GM18519 (cell line): ENCODE measurements around the gene ZNF462.
"Not testable (repeated sequence)": the region's sequence is repeated elsewhere in the genome, so short reads cannot be mapped to it uniquely, and the experiment has no call there.

Experiments used
- ATAC-seq: cut with Tn5 transposase; IDR thresholded peaks from one replicate; pipeline ENCODE4 v1.9.1; 2021; ENCODE audit warnings: mild to moderate bottlenecking, moderate library complexity; ENCODE audit not compliant: unreplicated experiment, low FRiP score

Gene ZNF462

DNA sequence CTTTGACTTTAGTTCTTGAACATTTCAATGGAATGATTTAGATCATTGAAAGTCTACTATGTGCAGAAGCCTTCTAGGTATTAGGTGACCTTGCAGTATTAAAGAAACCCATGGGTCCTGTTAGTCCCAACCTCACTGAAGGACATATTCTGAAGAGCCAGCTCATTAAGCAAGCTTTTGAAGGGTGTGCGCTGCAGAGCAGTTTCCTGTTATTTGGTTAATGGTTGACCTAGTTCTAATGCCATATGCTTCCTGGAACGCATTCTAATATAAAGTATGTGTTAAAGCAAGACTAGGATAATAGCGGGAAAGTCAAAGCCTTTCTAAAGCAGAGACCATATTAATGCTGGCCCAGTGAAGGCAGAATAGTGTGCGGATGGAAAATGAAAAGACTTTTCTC lies 20.1 kb downstream of the ZNF462 start:
- no peak for ATAC-seq

- no peak for ATAC-seq
Observed at GRCh38 chr9:106883626-106884190, 20.7 kb downstream of the ZNF462 start.

DNA sequence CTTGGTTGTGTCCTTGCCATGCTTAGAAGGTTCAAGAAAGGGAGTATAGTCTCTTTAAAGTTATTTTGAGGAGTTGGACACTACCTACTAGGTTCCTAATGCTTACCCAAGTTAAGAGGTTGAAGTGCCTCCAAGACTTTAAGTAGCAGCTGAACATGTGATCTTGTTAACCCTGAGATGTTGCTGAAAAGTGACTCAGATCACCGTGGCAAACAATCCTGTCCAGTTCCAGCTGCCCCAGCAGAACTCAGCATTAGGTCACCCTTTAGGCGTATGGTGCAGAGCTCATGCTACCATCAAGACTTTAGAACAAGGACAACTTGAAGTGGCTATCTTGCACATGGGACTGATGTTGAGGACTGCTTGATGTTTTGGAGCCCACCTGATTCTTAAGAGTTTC lies 22.5 kb downstream of the ZNF462 start:
- ATAC-seq = no peak

GRCh38 chr9:106886111-106887046 lies 23.4 kb downstream of the ZNF462 start:
- no peak for ATAC-seq

DNA sequence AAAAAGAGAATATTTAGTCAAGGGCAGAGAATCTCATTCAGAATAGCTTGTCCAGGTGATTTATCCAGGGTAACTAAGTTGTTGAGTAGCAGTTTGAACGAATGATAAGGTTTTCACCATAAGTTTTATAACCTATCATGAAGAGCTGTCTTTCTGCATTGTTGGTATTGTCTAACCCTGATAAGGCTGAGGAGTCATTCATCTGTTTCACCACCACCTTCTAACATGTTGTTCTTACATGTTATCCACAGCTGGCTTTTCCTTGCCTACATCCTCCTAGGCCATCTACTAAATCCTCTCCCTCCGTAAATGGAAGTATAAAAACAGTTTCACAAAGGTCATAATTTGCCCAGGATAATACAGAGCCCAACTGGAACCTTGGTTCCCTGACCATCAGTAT lies 24.1 kb downstream of the ZNF462 start:
- no peak for ATAC-seq

DNA sequence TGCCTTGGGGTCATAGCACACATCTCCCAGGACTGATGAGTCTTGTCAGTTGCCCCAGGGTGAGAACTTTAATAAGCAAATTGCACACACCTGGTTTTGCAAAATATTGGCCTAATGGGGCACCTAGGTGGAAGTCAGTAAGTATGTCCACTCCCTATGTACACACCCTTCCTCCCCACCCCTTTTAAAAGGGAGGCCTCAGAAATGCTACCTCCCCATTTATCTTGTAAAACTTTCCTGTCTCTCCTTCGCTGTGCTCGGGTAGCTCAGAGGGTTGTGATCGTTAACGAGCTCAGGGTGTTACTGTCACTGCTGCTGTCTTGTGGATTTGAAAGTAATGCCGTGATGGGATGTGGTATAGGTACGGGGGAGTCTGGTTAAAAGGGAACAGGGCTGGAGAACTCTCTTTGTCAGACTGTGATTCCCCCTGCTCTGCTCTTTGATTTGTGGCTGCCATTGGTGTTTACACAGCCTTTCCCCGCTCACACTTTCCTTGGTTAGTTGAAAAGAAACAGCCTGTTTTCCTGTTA lies 26.2 kb downstream of the ZNF462 start:
- ATAC-seq = no peak

DNA sequence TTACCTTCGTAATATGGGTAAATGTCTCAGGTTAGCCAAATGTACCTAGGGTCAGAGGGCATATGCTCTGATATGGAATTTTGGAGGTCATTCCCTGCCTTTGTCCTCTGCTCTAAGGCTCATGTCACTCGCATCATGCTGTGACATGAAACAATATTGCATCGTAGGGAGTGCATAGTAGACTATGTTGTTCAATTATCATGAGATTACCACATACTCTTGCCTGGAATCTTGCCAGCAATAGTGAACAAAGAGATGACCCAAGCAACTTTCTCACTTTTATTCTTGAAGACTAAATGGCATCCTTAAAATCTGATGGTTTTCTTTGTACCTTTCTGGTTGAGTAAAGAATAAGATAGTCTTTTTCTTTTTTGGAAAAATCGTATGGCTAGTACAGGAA lies 27.6 kb downstream of the ZNF462 start:
- no peak for ATAC-seq

DNA sequence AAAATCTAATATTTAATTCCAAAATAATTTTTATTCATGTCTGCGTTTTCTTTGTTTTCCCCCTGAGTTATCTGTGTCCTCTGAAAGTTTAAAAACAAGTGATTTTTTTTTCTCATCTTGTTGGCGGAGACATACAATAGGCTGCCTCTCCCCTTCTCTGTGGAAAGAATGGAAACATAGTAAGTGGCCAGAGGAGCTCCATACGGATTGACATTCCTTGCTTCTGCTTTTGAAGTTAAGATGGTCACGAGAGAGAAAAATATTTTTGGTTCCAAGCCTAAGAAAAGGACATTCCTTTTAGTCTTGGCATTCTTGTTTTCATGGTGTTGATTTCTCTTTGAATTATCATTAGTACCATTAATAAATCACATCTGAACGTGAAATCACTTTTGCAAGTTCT lies 28.3 kb downstream of the ZNF462 start:
- no peak for ATAC-seq

GRCh38 chr9:106892632-106893031 lies 29.7 kb downstream of the ZNF462 start:
- no peak for ATAC-seq

DNA sequence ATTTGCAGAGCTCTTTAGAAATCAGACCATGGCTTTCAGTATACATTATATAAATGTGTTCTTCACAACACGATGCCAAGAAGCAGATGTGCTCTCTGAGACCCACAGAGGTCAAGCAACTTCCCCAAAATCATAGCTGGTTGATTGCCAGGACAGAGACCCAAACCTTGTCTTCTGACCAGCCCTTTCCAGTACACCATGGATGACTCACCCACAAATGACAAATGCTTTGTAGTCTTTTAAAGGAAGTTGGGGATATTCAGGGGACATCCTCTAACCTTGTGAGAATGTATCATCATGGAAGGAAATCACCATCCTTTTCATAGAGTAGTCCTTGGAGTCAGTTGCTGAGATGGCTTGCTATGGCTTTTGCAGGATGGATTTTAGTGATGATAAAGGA lies 30.1 kb downstream of the ZNF462 start:
- ATAC-seq = no peak

DNA sequence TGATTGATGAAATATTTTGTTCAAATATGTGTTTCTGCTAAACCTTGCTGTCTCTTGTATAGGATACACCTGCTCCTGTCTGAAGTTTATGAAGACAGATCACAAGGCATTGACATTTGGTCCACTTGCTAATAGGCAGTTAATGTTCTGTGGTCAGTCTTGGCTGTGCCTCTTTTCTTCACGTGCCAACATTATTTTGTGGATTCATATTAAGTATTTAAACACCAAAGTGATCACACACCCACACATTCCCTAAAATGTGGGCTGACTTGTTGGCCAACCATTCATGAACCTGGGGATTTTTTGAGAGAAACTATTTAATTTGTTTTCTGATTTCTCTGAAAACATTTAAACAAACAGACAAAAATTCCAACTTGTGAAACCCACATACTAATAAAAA lies 33.7 kb downstream of the ZNF462 start:
- ATAC-seq = no peak

GRCh38 chr9:106897236-106897635 lies 34.3 kb downstream of the ZNF462 start:
- no peak for ATAC-seq

GRCh38 chr9:106897751-106898150 lies 34.8 kb downstream of the ZNF462 start:
- ATAC-seq = no peak

DNA sequence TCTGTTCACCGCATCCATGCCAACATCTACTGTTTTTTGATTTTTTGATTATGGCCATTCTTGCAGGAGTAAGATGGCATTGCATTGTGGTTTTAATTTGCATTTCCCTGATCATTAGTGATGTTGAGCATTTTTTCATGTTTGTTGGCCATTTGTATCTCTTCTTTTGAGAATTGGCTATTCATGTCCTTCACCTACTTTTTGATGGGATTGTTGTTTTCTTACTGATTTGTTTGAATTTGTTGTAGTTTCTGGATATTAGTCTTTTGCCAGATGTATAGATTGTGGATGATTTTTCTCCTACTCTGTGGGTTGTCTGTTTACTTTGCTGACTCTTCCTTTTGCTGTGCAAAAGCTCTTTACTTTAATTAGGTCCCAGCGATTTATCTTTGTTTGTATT lies 37.6 kb downstream of the ZNF462 start:
- not testable (repeated sequence) for ATAC-seq

- no peak for ATAC-seq
Observed at GRCh38 chr9:106906129-106906528, 43.2 kb downstream of the ZNF462 start.

DNA sequence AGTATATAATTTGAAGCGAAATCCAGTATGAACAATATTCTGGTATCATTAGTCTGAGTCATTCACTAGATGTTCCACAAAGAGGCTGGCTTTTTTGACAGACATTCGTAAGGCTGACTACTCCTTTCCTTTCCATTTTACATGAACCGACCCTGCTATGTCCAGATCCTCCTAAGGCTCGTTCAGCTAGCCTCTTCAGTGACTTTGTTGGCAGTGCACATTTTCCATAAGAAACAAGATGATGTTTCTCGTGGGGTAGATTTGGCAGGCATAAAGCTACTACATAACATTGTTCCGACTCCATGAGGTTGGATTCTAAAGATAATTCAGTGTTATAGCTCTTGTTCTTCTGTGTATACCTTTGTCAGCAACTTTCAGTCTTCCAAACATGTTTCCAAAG lies 49.0 kb downstream of the ZNF462 start:
- no peak for ATAC-seq

DNA sequence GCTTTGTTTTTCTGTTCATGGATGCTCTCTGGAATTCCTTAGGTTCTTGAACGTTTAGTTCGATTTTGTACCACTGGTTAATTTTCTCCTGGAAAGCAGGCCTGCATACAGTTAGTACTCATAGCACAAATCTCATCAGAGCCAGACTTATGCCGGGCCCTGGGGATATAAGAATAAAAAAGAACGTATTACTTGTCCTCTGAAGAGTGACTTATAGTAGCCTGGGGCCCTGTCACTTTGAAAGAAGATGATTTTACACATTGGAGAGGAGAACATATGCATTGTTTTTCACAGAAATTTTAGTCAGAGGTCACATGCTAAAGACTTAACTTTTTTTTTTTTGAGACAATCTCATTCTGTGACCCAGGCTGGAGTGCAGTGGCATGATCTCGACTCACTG lies 50.3 kb downstream of the ZNF462 start:
- no peak for ATAC-seq

DNA sequence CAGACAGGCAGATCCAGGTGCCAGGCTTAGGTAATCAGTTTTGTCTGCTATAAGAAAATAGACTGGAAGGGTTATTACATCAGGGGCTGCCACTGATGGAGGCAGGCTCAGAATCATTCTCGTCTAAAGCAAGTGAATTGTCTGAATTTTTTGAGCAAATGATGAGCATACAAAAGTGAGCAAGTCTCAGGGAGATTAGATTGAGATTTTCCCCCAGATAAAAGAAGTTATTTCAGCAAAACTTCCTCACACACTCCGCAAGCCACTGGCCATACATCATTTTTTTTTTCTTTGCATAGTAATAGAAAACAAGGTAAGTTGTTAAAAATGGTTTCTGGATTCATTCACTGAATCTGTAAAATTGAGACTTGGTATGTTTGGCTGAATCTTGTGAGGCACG lies 52.9 kb downstream of the ZNF462 start:
- ATAC-seq = no peak

GRCh38 chr9:106916466-106917235 lies 53.7 kb downstream of the ZNF462 start:
- ATAC-seq = no peak

DNA sequence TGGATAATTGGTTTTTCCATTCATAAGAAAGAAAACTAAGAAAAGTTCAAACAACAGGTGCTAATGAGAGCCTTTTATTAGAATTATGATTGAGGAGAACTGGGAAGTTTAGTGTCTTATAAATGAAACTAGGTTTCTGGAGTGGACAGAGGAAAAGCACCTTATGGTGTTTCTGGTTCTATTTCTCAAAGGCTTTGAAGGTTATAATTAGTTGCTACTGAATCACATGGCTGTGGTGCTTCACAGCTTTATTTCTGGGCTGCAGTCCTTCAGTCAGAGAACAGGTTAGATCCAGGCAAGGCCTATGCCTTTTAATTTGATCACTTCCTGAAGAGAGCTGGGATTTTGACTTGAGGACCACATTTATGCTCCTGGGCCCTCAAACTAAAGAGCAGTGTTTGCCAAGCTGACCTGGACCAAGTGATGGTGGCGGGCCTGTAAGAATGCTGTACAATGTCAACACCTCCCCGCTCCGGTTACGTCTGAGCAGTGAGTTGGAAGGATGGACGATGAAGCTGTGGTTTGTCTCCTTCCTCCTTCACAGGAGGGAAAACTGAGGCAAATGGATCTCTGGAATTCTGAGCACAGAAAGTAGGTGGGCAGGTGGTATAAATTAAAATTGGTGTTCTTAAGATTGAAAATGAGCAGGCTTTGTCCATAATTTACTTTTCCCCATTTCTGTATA lies 56.0 kb downstream of the ZNF462 start:
- no peak for ATAC-seq

DNA sequence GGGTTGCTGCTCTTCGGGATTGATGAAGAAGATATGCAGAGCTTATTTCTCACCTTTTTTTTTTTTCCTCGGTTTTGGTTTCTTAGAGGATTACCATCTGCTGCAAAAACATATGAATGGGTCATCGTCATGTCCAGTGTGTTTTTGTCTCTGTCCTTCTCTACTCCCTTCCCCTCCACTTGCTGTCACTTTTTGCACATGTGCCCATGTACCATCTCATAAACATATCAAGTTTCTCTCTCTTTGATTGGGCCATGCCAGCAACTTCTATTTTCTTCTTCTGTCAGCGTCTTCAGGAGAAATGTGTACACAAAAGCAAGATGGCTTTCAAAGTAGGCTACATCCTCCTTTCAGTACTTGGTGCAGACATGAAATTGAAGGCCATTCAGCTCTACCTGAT lies 57.1 kb downstream of the ZNF462 start:
- no peak for ATAC-seq
